Activated CD8-positive, alpha-beta memory T cell treated with anti-CD3 and anti-CD28 coated beads, Interleukin-2, amount 50 U/mL, for 1 hour (primary cell): ENCODE data around the gene COBL.

Experiments used
- DNase-seq: peaks from one replicate; pipeline ENCODE4 v3.0.0-alpha.2; 2020; ENCODE audit errors: extremely low read depth

Gene COBL

GRCh38 chr7:51054231-51054630, 262.4 kb downstream of the COBL start:
- no peak for DNase-seq

DNA sequence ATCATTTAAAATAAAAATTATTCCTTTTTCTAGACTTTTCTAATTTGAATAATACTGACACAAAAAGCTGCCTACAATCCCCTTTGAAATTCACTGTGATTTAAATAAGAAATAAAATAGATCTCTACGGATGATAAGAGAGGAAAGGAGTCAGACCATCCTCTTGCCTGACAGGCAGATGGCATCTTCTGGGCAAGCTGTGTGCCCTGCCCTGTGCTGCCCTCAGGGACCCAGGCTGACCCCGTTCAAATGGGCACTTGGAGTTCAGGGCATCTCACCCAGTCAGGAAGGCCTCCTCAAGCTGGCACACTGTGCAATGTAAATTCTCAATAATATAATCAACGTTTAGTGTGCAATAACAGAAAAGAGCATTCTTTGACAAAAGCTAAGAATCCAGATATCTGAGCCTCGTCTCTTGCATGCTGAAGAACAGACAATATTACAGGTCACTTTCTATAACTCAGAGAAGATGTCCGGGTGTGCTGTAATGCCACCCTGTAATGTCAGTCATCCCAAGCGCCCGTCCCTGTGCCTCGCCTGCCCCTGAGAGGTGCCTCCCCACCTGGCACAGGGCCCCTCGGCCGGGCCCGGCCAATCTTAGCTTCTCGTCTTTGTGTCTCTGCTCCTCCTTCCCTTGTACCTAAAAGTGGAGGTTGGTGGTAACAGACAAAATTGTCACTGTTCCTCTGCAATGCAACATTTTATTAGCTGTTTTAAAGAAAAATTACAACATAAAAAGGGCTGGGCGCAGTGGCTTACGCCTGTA, 263.3 kb downstream of the COBL start:
- DNase-seq = no peak

- no peak for DNase-seq
Observed at GRCh38 chr7:51046482-51046881, 270.1 kb downstream of the COBL start.

- no peak for DNase-seq
Observed at GRCh38 chr7:51046103-51046466, 270.5 kb downstream of the COBL start.

DNA sequence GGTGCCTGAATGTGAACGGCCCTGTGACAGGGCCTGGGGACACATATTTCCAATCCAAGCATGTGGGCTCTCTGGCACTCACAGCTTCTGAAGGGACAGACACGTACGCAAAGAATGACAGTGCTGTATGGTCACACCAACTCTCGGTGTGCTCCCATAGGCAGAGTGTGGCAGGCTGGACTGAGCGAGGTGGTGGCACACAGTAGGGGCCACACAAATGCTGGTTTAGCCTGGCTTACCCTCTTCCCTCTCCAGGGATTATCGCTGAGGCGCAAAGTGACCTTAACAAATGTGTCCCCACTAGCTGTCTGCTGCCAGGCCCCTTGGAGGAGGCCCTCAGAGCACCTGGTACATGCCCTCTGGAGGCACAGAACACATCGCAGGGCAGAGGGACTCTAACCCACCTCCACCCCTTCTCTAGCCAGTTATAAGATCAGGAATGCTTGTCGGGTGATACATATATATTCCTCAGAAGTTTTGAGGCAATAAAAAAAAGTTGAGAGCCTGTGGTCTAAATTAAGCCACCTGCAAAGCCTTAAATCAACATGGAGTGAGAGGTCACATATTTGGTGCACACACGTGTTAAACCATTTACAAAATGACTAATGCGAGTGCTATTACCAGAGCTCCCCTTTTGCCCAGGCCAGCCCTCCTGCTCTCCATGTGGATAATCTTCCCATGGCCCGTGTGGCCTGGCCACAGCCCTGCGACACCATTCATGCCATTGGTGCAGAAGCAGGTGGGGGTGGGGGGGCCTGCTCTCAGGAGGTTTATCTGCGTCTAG, 271.1 kb downstream of the COBL start:
- no peak for DNase-seq

GRCh38 chr7:51043461-51043860, 273.1 kb downstream of the COBL start:
- DNase-seq = no peak

DNA sequence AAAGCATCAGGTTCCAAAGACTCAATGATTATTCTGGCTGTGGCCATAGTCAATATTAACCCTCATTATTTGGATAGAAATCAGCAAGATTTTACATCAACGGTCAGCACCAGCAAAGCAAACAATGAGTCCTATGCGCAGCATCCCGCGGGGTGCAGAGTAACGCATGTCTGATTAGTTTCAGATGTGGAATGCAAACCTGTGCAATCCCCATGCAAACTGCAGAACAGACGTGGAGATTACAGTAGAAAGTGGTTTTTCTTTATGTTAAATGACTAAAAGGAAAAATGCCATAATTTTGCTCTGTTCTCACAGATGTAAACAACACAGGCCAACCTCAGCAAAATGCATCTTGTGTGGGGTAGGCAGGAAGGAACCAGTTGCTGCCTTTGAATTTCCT, 275.8 kb downstream of the COBL start:
- no peak for DNase-seq

DNA sequence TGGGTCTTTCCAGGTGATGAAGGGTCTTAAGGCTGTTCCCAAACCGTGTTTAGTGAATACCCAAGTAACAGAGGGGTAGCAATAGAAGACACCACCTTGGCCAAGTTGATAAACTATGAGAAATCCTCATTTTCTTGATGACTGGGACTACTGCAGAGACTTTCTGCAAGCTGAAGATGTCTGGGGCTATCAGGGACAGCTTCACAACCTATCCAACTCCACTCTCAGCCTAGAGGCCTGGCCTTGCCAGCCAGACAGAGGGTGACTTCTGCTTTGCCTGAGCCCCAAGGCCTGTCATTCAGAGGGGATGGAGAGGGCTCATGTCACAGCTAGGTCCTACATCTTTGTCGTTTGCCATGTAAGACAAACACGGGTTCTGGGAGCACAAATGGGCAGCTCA, 278.0 kb downstream of the COBL start:
- DNase-seq = no peak

DNA sequence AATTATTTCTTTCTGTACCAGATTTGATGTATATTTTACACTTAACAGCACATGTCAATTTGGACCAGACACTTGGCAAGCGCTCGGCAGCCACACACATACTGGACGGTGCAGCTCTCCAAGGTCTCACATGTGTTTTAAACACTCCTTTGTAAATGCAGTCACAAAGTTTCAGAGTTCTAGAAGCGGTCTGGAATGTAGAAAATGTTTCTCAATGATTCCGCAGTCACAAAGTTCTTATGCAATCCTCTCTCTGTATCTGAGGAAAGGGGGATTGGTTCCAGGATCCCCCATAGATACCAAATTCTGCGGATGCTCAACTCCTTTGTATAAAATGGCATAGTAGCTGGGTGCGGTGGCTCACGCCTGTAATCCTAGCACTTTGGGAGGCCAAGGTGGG, 280.9 kb downstream of the COBL start:
- no peak for DNase-seq

- DNase-seq = no peak
Observed at GRCh38 chr7:51034521-51035264, 281.9 kb downstream of the COBL start.

DNA sequence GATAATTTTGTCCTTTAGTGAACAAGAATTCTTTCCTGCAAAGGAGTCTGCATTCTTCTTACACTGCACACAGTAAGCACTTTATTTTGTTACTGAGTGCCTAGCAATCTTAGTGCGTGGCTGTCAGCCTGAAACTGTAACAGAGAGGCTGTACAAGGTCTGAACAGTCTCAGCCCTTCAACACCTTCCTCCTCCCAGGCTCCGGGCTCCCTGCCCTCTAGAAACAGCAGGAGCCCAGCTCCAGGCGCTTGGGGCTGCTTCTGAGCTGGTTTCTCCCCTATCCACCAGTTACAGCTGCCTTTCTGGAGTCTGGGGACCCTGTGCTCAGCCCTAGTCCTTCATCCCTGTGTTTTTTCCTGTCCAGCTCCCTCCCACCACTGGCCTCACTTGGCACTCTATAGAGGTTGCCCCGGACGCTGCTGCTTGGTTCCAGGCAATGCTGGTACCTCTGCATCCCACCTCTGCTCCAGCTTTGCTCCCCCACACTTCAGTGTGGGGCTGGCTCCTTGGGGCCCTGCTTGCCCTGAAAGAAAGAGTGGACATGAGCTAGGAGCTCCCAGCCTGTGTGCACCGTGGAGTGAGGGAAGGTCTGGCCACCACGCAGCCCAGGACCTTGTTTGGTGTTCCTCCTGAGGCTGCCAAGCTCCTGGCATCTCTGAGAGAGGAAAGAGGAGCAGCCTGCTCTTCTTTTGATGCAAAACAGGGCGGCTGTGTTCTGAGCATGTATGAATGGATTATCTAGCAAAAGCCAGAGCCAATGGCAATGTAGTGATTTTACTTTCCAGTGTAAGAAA, 282.7 kb downstream of the COBL start:
- DNase-seq = no peak

DNA sequence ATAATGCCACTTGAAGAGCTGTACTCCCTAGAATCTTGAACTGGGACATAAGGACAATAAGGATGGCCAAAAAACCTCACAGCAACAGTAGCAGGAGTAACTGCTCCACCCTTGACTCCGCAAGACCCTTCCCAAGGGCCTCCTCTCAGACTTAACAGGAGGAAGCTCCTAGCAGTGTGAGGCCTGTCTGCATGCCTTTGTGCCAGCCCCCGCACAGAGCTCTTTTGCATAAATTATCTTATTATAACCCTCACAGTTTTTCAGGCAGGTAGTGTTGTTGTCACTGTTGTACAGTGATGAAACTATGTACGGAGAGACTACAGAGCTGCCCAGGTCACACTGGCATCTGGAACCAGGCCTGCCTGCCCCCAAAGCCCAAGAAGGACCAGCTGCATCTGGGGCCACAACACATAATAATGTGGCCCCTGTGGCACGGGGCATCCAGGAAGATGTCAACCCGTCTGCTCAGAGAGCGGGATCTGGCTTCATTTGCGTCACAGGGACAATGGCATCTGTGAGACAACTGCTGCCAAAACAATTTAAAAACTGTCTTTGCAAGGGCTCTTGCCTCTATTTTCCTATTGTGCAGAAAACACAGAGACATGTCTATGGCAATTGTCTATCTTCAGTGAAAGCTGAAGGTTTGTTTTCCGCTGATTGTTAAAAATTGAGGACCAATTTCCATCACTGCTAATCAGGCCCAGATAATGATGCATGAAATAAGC, 284.7 kb downstream of the COBL start:
- DNase-seq = no peak

GRCh38 chr7:51031216-51031615, 285.4 kb downstream of the COBL start:
- no peak for DNase-seq

- DNase-seq = no peak
Observed at GRCh38 chr7:51029701-51030191, 286.9 kb downstream of the COBL start.

- DNase-seq = no peak
Observed at GRCh38 chr7:51029131-51029530, 287.5 kb downstream of the COBL start.

GRCh38 chr7:51027935-51028830, 288.4 kb downstream of the COBL start:
- no peak for DNase-seq

DNA sequence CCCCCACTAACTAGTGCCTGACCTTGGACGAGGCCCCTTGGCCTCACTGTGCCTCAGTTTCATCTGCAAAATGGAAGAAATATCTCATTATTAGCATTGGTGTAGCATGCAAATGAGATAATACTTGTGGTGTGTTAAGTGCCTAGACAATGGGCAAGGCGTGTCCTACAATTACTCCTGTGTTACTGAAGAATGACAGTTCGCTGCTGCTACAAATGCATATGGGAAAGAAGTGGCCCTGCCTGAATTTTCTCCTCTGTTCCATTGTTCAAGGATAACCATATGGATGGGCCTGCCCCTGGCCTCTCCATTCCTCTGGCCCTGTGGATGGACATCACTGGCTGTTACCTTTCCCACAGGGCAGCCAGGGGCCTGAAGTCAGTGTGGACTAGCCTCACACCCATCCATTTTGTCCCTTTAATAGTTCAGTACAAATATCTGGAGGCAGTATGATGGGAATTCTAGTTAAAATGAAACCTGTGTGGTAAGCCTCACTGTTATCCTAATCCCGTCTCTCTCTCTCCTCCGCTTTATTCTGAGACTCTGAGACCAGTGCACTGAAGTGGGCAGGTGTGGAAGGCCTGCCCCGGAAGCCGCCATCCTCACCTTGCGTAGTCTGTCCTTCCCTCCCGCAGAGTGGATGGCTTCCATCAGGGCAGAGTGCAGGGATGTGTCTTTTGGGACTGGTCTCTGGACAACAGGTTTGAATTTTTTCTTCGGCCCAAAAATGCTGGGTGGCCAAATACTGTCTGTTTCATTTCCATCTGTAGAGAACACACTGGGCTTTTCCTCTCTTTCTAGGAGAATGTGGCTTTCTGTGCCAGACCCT, 289.3 kb downstream of the COBL start:
- DNase-seq = no peak

DNA sequence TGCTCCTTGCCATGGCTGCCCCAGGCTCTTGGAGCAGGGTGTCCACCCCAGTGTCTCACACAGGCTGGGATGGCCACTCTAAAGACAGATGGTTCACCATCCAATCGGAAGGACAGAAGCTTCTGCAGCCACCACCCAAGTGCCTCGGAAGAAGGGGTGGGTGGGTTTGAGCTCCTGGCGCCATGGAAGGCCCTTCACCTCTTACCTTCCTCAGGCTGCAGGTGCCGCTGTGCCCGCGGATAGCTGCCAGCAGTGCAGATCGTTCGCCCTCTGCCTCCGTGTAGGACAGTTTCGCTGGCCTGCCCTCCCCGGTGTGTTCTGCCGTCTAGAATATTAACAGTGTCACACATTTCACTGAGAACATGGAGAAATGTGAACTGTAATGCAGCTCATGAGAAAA, 290.3 kb downstream of the COBL start:
- no peak for DNase-seq

DNA sequence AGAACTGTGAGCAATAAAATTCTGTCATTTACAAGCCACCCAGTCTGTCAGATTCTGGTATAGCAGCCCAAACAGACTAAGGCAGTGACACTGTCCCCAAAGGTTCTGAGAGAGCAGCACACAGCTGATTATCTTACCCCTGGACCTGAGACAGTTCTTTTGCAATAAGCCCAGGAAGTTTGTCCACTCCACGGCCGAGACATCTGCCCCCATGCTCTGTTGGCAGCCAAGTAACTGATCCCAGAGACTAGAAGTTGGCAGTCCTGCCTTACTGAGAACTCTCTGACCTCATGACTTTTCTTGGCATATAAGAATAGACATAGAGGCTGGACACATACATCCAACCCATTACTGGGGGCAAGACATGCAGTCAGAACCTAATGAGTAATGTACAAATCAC, 290.9 kb downstream of the COBL start:
- no peak for DNase-seq
